Right atrium auricular region (tissue), 2 donors: Measurements from ENCODE around the gene CHPF. TPM values are rescaled to one million over a fixed set of nuclear protein-coding genes. Genes with fewer than 3 reads are reported as not detected.
A peak's percentile ranks its signal among the peaks of the same experiment; 100 is the strongest.

Experiments used
- DNase-seq: peaks from one replicate; pipeline ENCODE4 v3.0.0-alpha.2; 2019; ENCODE audit warnings: low spot score
- H3K27ac ChIP-seq, 2 donors: fragments of 200-600 bp; sonication (generic); 1 replicate in 1 of 2; 2 replicates in 1 of 2; pipeline ENCODE4 v1.5.1; 2016 to 2019
- H3K27me3 ChIP-seq, 2 donors: fragments of 200-600 bp; sonication (generic); one replicate each; pipeline versions ENCODE4 v1.5.1 to v1.6.0; 2017 to 2019
- H3K36me3 ChIP-seq: fragments of 200-600 bp; sonication (generic); one replicate; pipeline ENCODE4 v1.5.1; 2016
- H3K4me1 ChIP-seq, 2 donors: fragments of 200-600 bp; sonication (generic); one replicate each; pipeline versions ENCODE4 v1.5.1 to v1.6.0; 2017 to 2019
- H3K4me3 ChIP-seq, 2 donors: fragments of 200-600 bp; sonication (generic); 1 replicate in 1 of 2; 2 replicates in 1 of 2; pipeline ENCODE4 v1.5.1; 2017 to 2019; ENCODE audit warnings: mild to moderate bottlenecking in 1 of 2, moderate library complexity in 1 of 2
- H3K9me3 ChIP-seq, 2 donors: fragments of 200-600 bp; sonication (generic); one replicate each; pipeline ENCODE4 v1.5.1; 2019
- total RNA-seq, 2 donors: library from RNA; depleted of rRNA; stranded (reverse); fragments of >200 nt; gene quantifications; one replicate each; pipeline ENCODE4 v1.1.0, GENCODE V29; 2016
- TF ChIP-seq, protein P1 (sequence below), 2 donors: fragments of 200-600 bp; sonication (generic); IDR thresholded peaks; one replicate each; pipeline ENCODE4 v1.5.1; 2019; ENCODE audit warnings: antibody characterized with exemption in 2 of 2

The CHPF gene
- total RNA-seq = 100 to 1,000 TPM; 206 to 228 TPM

DNA sequence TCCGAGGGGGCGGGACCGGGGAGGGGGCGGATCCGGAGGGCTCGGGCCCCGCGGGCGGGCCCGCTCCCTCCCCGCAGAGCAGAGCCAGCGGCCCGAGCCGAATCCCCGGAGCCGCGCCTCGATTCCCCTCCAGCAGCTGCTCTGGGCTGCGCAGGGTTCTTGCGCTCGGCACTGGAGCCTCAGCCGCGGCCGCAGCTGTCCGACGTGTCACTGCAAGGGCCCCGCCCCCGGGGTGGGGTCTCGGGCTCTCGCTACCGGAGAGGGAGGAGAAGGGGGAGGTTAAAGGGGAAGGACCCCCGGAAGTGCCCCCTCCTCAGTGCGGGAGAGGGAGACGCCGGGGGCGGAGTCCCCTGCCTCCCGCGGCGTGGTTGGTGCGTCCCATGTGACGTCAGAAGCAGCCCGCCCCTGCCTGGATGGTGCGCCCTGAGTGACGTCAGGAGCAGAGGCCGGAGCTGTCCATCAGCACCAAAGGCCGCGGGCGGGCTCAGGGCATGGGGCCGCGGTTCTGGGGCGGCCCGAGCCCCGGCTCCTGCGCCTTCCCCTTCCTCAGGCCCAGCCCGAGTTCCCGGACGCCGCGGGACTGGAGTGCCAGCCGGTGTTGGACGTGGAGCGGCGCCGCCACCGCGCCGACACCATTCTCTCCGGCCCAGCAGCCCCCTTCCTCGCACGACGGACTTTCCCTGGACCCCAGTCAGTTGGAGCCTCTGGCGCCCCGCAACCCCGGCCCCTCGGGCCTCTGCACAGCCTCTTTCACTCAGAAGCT, at the start of gene CHPF, which contains the start of gene TMEM198:
CHPF (minus strand) TSS at position 214 of the 763 bp plus-strand sequence. CDS start 271 bp downstream, outside the sequence.
TMEM198 (plus strand) TSS at position 433 of the 763 bp plus-strand sequence. CDS start 700 bp downstream, outside the sequence.
- Histone ChIP-seq H3K36me3 (peaks cover 25% of the 10 kb centered on the region), H3K4me1 (peaks cover 0 to 38% of the 10 kb centered on the region in 2 donors), H3K4me3 (peak within 1 kb of the TSS; percentile 52 to 77), H3K27me3 (no peaks in the 10 kb centered on the region), H3K27ac (peak within 1 kb of the TSS; percentile 94), H3K9me3 (no peaks in the 10 kb centered on the region)
- TF ChIP-seq, protein P1, sequence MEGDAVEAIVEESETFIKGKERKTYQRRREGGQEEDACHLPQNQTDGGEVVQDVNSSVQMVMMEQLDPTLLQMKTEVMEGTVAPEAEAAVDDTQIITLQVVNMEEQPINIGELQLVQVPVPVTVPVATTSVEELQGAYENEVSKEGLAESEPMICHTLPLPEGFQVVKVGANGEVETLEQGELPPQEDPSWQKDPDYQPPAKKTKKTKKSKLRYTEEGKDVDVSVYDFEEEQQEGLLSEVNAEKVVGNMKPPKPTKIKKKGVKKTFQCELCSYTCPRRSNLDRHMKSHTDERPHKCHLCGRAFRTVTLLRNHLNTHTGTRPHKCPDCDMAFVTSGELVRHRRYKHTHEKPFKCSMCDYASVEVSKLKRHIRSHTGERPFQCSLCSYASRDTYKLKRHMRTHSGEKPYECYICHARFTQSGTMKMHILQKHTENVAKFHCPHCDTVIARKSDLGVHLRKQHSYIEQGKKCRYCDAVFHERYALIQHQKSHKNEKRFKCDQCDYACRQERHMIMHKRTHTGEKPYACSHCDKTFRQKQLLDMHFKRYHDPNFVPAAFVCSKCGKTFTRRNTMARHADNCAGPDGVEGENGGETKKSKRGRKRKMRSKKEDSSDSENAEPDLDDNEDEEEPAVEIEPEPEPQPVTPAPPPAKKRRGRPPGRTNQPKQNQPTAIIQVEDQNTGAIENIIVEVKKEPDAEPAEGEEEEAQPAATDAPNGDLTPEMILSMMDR (IDR thresholded peaks at IDR 0.05) = no peak
- DNase-seq = peak; percentile 99

- H3K27me3 ChIP-seq = no peaks in the 10 kb centered on the region
- H3K36me3 ChIP-seq = no peaks in the 10 kb centered on the region
- peak overlapping the region in 1 of 2 donors; percentile 7 for H3K27ac ChIP-seq
- H3K4me3 ChIP-seq = no peak overlapping the region
- H3K4me1 ChIP-seq = peaks cover 0 to 13% of the 10 kb centered on the region in 2 donors
- DNase-seq = no peak
- H3K9me3 ChIP-seq = no peaks in the 10 kb centered on the region
- TF ChIP-seq, protein P1 (IDR thresholded peaks at IDR 0.05) = no peak
These were observed 49.5 kb upstream of the CHPF start for GRCh38 chr2:219593154-219593553.

DNA sequence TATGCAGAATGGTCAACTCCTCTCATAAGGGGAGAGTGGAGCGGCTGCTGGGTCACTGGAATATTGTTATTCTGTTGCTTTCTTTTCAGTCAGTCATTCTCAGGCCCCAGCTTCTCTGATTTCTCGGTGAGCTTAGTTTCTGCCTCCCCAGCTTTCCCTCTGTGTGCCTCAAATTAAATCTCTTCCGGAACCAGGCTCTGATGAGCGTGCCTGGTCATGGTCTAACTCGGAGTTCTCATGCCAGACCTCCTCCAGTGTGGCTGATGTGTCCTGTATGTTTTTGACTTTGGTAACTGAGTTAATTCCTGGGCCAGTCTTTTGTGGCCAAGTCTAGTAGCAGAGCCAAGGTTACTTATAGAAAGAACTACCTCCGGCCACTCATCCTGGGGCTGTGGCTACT, 49.1 kb upstream of the CHPF start:
- TF ChIP-seq, protein P1 (IDR thresholded peaks at IDR 0.05) = no peak
- no peak for DNase-seq
- Histone ChIP-seq H3K4me3 (no peak overlapping the region), H3K4me1 (peaks cover 0 to 13% of the 10 kb centered on the region in 2 donors), H3K36me3 (no peaks in the 10 kb centered on the region), H3K9me3 (no peaks in the 10 kb centered on the region), H3K27me3 (no peaks in the 10 kb centered on the region), H3K27ac (peak overlapping the region in 1 of 2 donors; percentile 7)

GRCh38 chr2:219591091-219591490, 47.5 kb upstream of the CHPF start:
- no peaks in the 10 kb centered on the region for H3K9me3 ChIP-seq
- DNase-seq = no peak
- TF ChIP-seq, protein P1 (IDR thresholded peaks at IDR 0.05) = no peak
- peaks cover 0 to 2% of the 10 kb centered on the region in 2 donors for H3K4me1 ChIP-seq
- no peak overlapping the region for H3K27ac ChIP-seq
- H3K27me3 ChIP-seq = no peaks in the 10 kb centered on the region
- no peaks in the 10 kb centered on the region for H3K36me3 ChIP-seq
- no peak overlapping the region for H3K4me3 ChIP-seq

GRCh38 chr2:219581346-219581745, 37.7 kb upstream of the CHPF start:
- TF ChIP-seq, protein P1 (IDR thresholded peaks at IDR 0.05) = no peak
- Histone ChIP-seq H3K4me3 (no peak overlapping the region), H3K9me3 (no peaks in the 10 kb centered on the region), H3K27me3 (no peaks in the 10 kb centered on the region), H3K27ac (no peak overlapping the region), H3K36me3 (no peaks in the 10 kb centered on the region), H3K4me1 (no peaks in the 10 kb centered on the region)
- no peak for DNase-seq
